LHCN-M2 (cell line): ENCODE results near the gene NELL1. TPM values are rescaled to one million over a fixed set of nuclear protein-coding genes. Genes with fewer than 3 reads are reported as not detected.

Source experiments
- DNase-seq: peaks from one replicate; pipeline ENCODE4 v3.0.0-alpha.2; 2012; ENCODE audit warnings: low read depth
- total RNA-seq: library from RNA; depleted of rRNA; stranded (reverse); fragments of >200 nt; gene quantifications from 2 replicates; pipeline ENCODE4 v1.2.3, GENCODE V29; 2014

The NELL1 gene
- total RNA-seq, 1 experiment from 2014 or later = not detected

- no peak for DNase-seq
Measured at GRCh38 chr11:21412652-21413383, 743.4 kb downstream of the NELL1 start.

GRCh38 chr11:21414953-21415352 lies 745.6 kb downstream of the NELL1 start:
- no peak for DNase-seq

- no peak for DNase-seq
Measured at GRCh38 chr11:21415606-21416005, 746.2 kb downstream of the NELL1 start.

GRCh38 chr11:21421711-21422329 lies 752.4 kb downstream of the NELL1 start:
- DNase-seq = no peak

- DNase-seq = no peak
Measured at GRCh38 chr11:21426931-21427330, 757.5 kb downstream of the NELL1 start.

GRCh38 chr11:21427726-21428125 lies 758.3 kb downstream of the NELL1 start:
- no peak for DNase-seq

GRCh38 chr11:21428796-21429195 lies 759.4 kb downstream of the NELL1 start:
- DNase-seq = no peak

GRCh38 chr11:21429401-21429800 lies 760.0 kb downstream of the NELL1 start:
- DNase-seq = no peak

GRCh38 chr11:21430537-21430936 lies 761.2 kb downstream of the NELL1 start:
- no peak for DNase-seq

GRCh38 chr11:21446939-21447590 lies 777.7 kb downstream of the NELL1 start:
- DNase-seq = no peak

- DNase-seq = no peak
Measured at GRCh38 chr11:21447871-21448270, 778.5 kb downstream of the NELL1 start.

- no peak for DNase-seq
Measured at GRCh38 chr11:21456186-21456585, 786.8 kb downstream of the NELL1 start.

GRCh38 chr11:21460082-21460481 lies 790.7 kb downstream of the NELL1 start:
- no peak for DNase-seq

GRCh38 chr11:21461701-21462100 lies 792.3 kb downstream of the NELL1 start:
- no peak for DNase-seq

GRCh38 chr11:21464601-21465193 lies 795.3 kb downstream of the NELL1 start:
- DNase-seq = no peak

GRCh38 chr11:21465203-21465602 lies 795.8 kb downstream of the NELL1 start:
- DNase-seq = no peak

- no peak for DNase-seq
Measured at GRCh38 chr11:21465920-21466319, 796.5 kb downstream of the NELL1 start.

GRCh38 chr11:21470521-21470920 lies 801.1 kb downstream of the NELL1 start:
- no peak for DNase-seq

GRCh38 chr11:21472261-21472660 lies 802.9 kb downstream of the NELL1 start:
- DNase-seq = no peak

GRCh38 chr11:21474529-21474928 lies 805.1 kb downstream of the NELL1 start:
- DNase-seq = no peak

- DNase-seq = no peak
Measured at GRCh38 chr11:21475276-21475675, 805.9 kb downstream of the NELL1 start.

GRCh38 chr11:21476588-21476987 lies 807.2 kb downstream of the NELL1 start:
- DNase-seq = no peak
